ENCODE measurements around the gene LEFTY2. TPM values are rescaled to one million over a fixed set of nuclear protein-coding genes. Genes with fewer than 3 reads are reported as not detected.
A peak's percentile ranks its signal among the peaks of the same experiment; 100 is the strongest.
"Not testable (repeated sequence)": the region's sequence is repeated elsewhere in the genome, so short reads cannot be mapped to it uniquely, and the experiment has no call there.

LEFTY2 gene
- total RNA-seq, 1 experiment from 2014 or later = not detected

GRCh38 chr1:225973158-225973557 lies 32.1 kb upstream of the LEFTY2 start:
- peak; percentile 60 for ATAC-seq
- Histone ChIP-seq H3F3A (ENCODE audit: low read length, unreplicated experiment) (no peaks in the 10 kb centered on the region), H2AFZ (ENCODE audit: low read length) (no peak overlapping the region), H3K4me1 (ENCODE audit: insufficient read depth, low read length) (peaks cover 3% of the 10 kb centered on the region; the same call in 1 of the 2 replicates), H3K9me3 (ENCODE audit: low read length) (no peaks in the 10 kb centered on the region), H3K9ac (ENCODE audit: low read length) (no peak overlapping the region), H3K4me2 (ENCODE audit: low read length) (no peak overlapping the region), H4K20me1 (ENCODE audit: low read length) (no peaks in the 10 kb centered on the region), H3K27ac (ENCODE audit: low read length) (no peak overlapping the region), H3K79me2 (ENCODE audit: low read length) (no peaks in the 10 kb centered on the region), H3K4me3 (ENCODE audit: low read length) (no peak overlapping the region), H3K27me3 (ENCODE audit: low read length) (no peaks in the 10 kb centered on the region), H3K9me2 (replicated peaks; ENCODE audit: low read length) (no peaks in the 10 kb centered on the region), H3K36me3 (ENCODE audit: low read depth, low read length) (no peaks in the 10 kb centered on the region)
- POLR2A ChIA-PET (ENCODE audit: unreplicated experiment) = no interaction called here
- TF ChIP-seq EZH2phosphoT487 (IDR thresholded peaks at IDR 0.05; ENCODE audit: borderline replicate concordance, low read length) = no peak
- TF ChIP-seq EZH2 (IDR thresholded peaks at IDR 0.05; ENCODE audit: low read length, unreplicated experiment) = no peak
- TF ChIP-seq, protein P1, sequence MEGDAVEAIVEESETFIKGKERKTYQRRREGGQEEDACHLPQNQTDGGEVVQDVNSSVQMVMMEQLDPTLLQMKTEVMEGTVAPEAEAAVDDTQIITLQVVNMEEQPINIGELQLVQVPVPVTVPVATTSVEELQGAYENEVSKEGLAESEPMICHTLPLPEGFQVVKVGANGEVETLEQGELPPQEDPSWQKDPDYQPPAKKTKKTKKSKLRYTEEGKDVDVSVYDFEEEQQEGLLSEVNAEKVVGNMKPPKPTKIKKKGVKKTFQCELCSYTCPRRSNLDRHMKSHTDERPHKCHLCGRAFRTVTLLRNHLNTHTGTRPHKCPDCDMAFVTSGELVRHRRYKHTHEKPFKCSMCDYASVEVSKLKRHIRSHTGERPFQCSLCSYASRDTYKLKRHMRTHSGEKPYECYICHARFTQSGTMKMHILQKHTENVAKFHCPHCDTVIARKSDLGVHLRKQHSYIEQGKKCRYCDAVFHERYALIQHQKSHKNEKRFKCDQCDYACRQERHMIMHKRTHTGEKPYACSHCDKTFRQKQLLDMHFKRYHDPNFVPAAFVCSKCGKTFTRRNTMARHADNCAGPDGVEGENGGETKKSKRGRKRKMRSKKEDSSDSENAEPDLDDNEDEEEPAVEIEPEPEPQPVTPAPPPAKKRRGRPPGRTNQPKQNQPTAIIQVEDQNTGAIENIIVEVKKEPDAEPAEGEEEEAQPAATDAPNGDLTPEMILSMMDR (conservative IDR thresholded peaks at IDR 0.05; ENCODE audit: low read depth, low read length) = no peak
- no TSS peak for BruUV-seq (replicated peaks)
- CTCF ChIA-PET = interaction anchor here (0.6 kb wide), 1 partner anchor 102 kb away, joined by 5 read pairs; no protein-coding TSS in a partner anchor
- intact Hi-C loops (cut with micrococcal nuclease) = loop anchor here (10.0 kb wide), 1 partner anchor 648 kb away; no protein-coding TSS in a partner anchor
- DNase-seq = peak; percentile 49

- intact Hi-C loops (cut with micrococcal nuclease) = loop anchor here (10.0 kb wide), 1 partner anchor 648 kb away; no protein-coding TSS in a partner anchor
- Histone ChIP-seq H3K9ac (ENCODE audit: low read length) (no peak overlapping the region), H3K79me2 (ENCODE audit: low read length) (no peaks in the 10 kb centered on the region), H3K27ac (ENCODE audit: low read length) (no peak overlapping the region), H3K4me1 (ENCODE audit: insufficient read depth, low read length) (peaks cover 3% of the 10 kb centered on the region; the same call in 1 of the 2 replicates), H3K4me2 (ENCODE audit: low read length) (no peak overlapping the region), H3F3A (ENCODE audit: low read length, unreplicated experiment) (no peaks in the 10 kb centered on the region), H3K36me3 (ENCODE audit: low read depth, low read length) (no peaks in the 10 kb centered on the region), H4K20me1 (ENCODE audit: low read length) (no peaks in the 10 kb centered on the region), H3K4me3 (ENCODE audit: low read length) (no peak overlapping the region), H3K9me3 (ENCODE audit: low read length) (no peaks in the 10 kb centered on the region), H3K27me3 (ENCODE audit: low read length) (no peaks in the 10 kb centered on the region), H2AFZ (ENCODE audit: low read length) (no peak overlapping the region), H3K9me2 (replicated peaks; ENCODE audit: low read length) (no peaks in the 10 kb centered on the region)
- DNase-seq (no peak), ATAC-seq (no peak)
- ChIA-PET POLR2A (ENCODE audit: unreplicated experiment) (no interaction called here), CTCF (interaction anchor here (0.6 kb wide), 1 partner anchor 101 kb away, joined by 5 read pairs; no protein-coding TSS in a partner anchor)
- TF ChIP-seq EZH2 (IDR thresholded peaks at IDR 0.05; ENCODE audit: low read length, unreplicated experiment) (no peak), EZH2phosphoT487 (IDR thresholded peaks at IDR 0.05; ENCODE audit: borderline replicate concordance, low read length) (no peak)
- TF ChIP-seq, protein P1 (conservative IDR thresholded peaks at IDR 0.05; ENCODE audit: low read depth, low read length) = 0 out of 2 replicates have a peak, but pooled peaks have one; percentile 1
- no TSS peak for BruUV-seq (replicated peaks)
These were observed 31.5 kb upstream of the LEFTY2 start for GRCh38 chr1:225972344-225973152.

GRCh38 chr1:225970592-225971157 lies 29.7 kb upstream of the LEFTY2 start:
- H3K27ac ChIP-seq (ENCODE audit: low read length); ATAC-seq; H3K4me3 ChIP-seq (ENCODE audit: low read length); H3K4me1 ChIP-seq (ENCODE audit: insufficient read depth, low read length); H3K27me3 ChIP-seq (ENCODE audit: low read length); POLR2A ChIA-PET (ENCODE audit: unreplicated experiment); DNase-seq; BruUV-seq (replicated peaks); H3K9me3 ChIP-seq (ENCODE audit: low read length); H3K9ac ChIP-seq (ENCODE audit: low read length); H3K4me2 ChIP-seq (ENCODE audit: low read length); H3K79me2 ChIP-seq (ENCODE audit: low read length); H3K36me3 ChIP-seq (ENCODE audit: low read depth, low read length); H4K20me1 ChIP-seq (ENCODE audit: low read length); H3F3A ChIP-seq (ENCODE audit: low read length, unreplicated experiment); H2AFZ ChIP-seq (ENCODE audit: low read length); H3K9me2 ChIP-seq (replicated peaks; ENCODE audit: low read length): not testable (repeated sequence)
- intact Hi-C loops (cut with micrococcal nuclease) = loop anchor here (10.0 kb wide), 1 partner anchor 646 kb away; no protein-coding TSS in a partner anchor
- CTCF ChIA-PET = interaction anchor here (0.6 kb wide), 1 partner anchor 178 kb away, joined by 4 read pairs; no protein-coding TSS in a partner anchor

DNA sequence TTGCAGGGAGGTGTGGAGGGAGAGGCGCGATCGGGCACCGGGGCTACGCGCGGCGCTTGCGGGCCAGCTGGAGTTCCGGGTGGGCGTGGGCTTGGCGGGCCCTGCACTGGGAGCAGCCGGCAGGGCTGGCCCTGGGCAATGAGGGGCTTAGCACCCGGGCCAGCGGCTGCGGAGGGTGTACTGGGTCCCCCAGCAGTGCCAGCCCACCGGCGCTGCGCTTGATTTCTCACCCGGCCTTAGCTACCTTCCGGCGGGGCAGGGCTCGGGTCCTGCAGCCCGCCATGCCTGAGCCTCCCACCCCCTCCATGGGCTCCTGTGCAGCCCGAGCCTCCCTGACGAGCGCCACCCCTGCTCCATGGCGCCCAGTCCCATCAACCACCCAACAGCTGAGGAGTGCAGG lies 28.7 kb upstream of the LEFTY2 start:
- ATAC-seq; H3K79me2 ChIP-seq (ENCODE audit: low read length); H2AFZ ChIP-seq (ENCODE audit: low read length); DNase-seq; CTCF ChIA-PET; H3K27me3 ChIP-seq (ENCODE audit: low read length); H3K4me1 ChIP-seq (ENCODE audit: insufficient read depth, low read length); H3K36me3 ChIP-seq (ENCODE audit: low read depth, low read length); BruUV-seq (replicated peaks); H4K20me1 ChIP-seq (ENCODE audit: low read length); POLR2A ChIA-PET (ENCODE audit: unreplicated experiment); H3K9me3 ChIP-seq (ENCODE audit: low read length); H3K27ac ChIP-seq (ENCODE audit: low read length); H3K4me3 ChIP-seq (ENCODE audit: low read length); H3K9me2 ChIP-seq (replicated peaks; ENCODE audit: low read length); H3K4me2 ChIP-seq (ENCODE audit: low read length); H3F3A ChIP-seq (ENCODE audit: low read length, unreplicated experiment); H3K9ac ChIP-seq (ENCODE audit: low read length): not testable (repeated sequence)
- intact Hi-C loops (cut with micrococcal nuclease) = loop anchor here (10.0 kb wide), 1 partner anchor 645 kb away; no protein-coding TSS in a partner anchor

Data from PC-3 (cell line).